CD4-positive, alpha-beta memory T cell (primary cell): ENCODE data around the gene PPP1R1A. TPM values are rescaled to one million over a fixed set of nuclear protein-coding genes. Genes with fewer than 3 reads are reported as not detected.

Experiments used
- CTCF ChIA-PET: fragments of 350-600 bp; sonication (Branson Sonifier 250); formaldehyde crosslinking; loops from one replicate; lab custom pipeline; 2021; ENCODE audit warnings: inconsistent platforms; ENCODE audit not compliant: partially characterized antibody; lab: Charles Lee
- POLR2A ChIA-PET: fragments of 350-600 bp; sonication (Branson Sonifier 250); formaldehyde crosslinking; loops from one replicate; lab custom pipeline; 2021; ENCODE audit not compliant: partially characterized antibody; lab: Charles Lee
- DNase-seq, 5 donors: peaks; one replicate each; pipeline versions ENCODE4 v3.0.0 to v3.0.0-alpha.2; 2020 to 2022; ENCODE audit warnings: mixed read lengths in 1 of 5
- H3K27ac ChIP-seq: one replicate; pipeline ENCODE4 v1.7.0; 2013; ENCODE audit warnings: low read depth, low read length
- H3K27me3 ChIP-seq: 2 replicates; pipeline ENCODE4 v1.7.0; 2013; ENCODE audit warnings: mild to moderate bottlenecking, low read length, moderate library complexity; ENCODE audit not compliant: insufficient read depth
- H3K36me3 ChIP-seq: 2 replicates; pipeline ENCODE4 v1.7.0; 2013; ENCODE audit warnings: mild to moderate bottlenecking, low read length, moderate library complexity; ENCODE audit not compliant: insufficient read depth
- H3K4me1 ChIP-seq: 2 replicates; pipeline ENCODE4 v1.7.0; 2013; ENCODE audit warnings: mild to moderate bottlenecking, low read length, moderate library complexity; ENCODE audit not compliant: insufficient read depth
- H3K4me3 ChIP-seq, 2 donors: one replicate each; pipeline ENCODE4 v1.7.0; 2013; ENCODE audit warnings: low read length in 2 of 2, mild to moderate bottlenecking in 1 of 2
- H3K9me3 ChIP-seq, 2 donors: one replicate each; pipeline ENCODE4 v1.7.0; 2013; ENCODE audit warnings: low read length in 2 of 2, control low read depth in 1 of 2; ENCODE audit not compliant: control insufficient read depth in 1 of 2
- H3K27ac Mint-ChIP-seq, 7 donors: one replicate each; pipeline ENCODE4 v1.8.0; 2020 to 2021; ENCODE audit warnings: mixed read lengths in 7 of 7, mild to moderate bottlenecking in 6 of 7, inconsistent platforms in 3 of 7, moderate library complexity in 3 of 7
- H3K27me3 Mint-ChIP-seq, 2 donors: one replicate each; pipeline ENCODE4 v1.8.0; 2020 to 2021; ENCODE audit warnings: mixed read lengths in 2 of 2
- H3K36me3 Mint-ChIP-seq, 2 donors: one replicate each; pipeline ENCODE4 v1.8.0; 2020 to 2021; ENCODE audit warnings: mixed read lengths in 2 of 2, inconsistent platforms in 1 of 2, mild to moderate bottlenecking in 1 of 2
- H3K4me1 Mint-ChIP-seq, 4 donors: one replicate each; pipeline ENCODE4 v1.8.0; 2020 to 2021; ENCODE audit warnings: mixed read lengths in 4 of 4, mild to moderate bottlenecking in 1 of 4
- H3K4me3 Mint-ChIP-seq, 8 donors: one replicate each; pipeline ENCODE4 v1.8.0; 2020 to 2021; ENCODE audit warnings: mixed read lengths in 8 of 8, mild to moderate bottlenecking in 7 of 8, moderate library complexity in 6 of 8, inconsistent platforms in 3 of 8
- H3K9me3 Mint-ChIP-seq, 8 donors: one replicate each; pipeline ENCODE4 v1.8.0; 2020 to 2021; ENCODE audit warnings: mixed read lengths in 8 of 8, mild to moderate bottlenecking in 5 of 8, inconsistent platforms in 3 of 8, moderate library complexity in 1 of 8
- intact Hi-C: fragments of 100-400 bp; cut with micrococcal nuclease; formaldehyde crosslinking; loops from one replicate; pipeline ENCODE4 v1.15.1; 2023
- polyA plus RNA-seq, 2 donors: library from polyadenylated mRNA; unstranded; fragments of 300-500 nt; fragmentation: Illumina TruSeq; gene quantifications; one replicate each; pipeline ENCODE4 v1.2.3, GENCODE V29; 2021
- total RNA-seq, 2 experiments: library from RNA; stranded (reverse); gene quantifications; one replicate each; pipeline ENCODE4 v1.2.3, GENCODE V29; 2021

The PPP1R1A gene
- total and polyA plus RNA-seq, 4 experiments from 2014 or later = not detected

GRCh38 chr12:54558759-54559158 is 29.7 kb downstream of the PPP1R1A start:
- H3K4me3 Mint-ChIP-seq = no peak overlapping the region
- peaks cover 0 to 2% (median 0%) of the 10 kb centered on the region in 8 donors for H3K9me3 Mint-ChIP-seq
- H3K36me3 Mint-ChIP-seq = no peaks in the 10 kb centered on the region
- Histone ChIP-seq H3K36me3 (no peaks in the 10 kb centered on the region), H3K4me1 (peaks cover 18% of the 10 kb centered on the region), H3K9me3 (no peaks in the 10 kb centered on the region), H3K4me3 (no peak overlapping the region), H3K27me3 (no peaks in the 10 kb centered on the region), H3K27ac (no peak overlapping the region)
- no peak overlapping the region for H3K27ac Mint-ChIP-seq
- intact Hi-C loops = no loop called here
- H3K4me1 Mint-ChIP-seq = peaks cover 10 to 24% (median 16%) of the 10 kb centered on the region in 4 donors
- POLR2A ChIA-PET = interaction anchor here (4.6 kb wide), 1 partner anchor 9 kb away, joined by 40 read pairs; the partner anchor contains the start of gene PDE1B
- H3K27me3 Mint-ChIP-seq = no peaks in the 10 kb centered on the region
- no peak for DNase-seq
- CTCF ChIA-PET = interaction anchor here (2.5 kb wide), 1 partner anchor 21 kb away, joined by 12 read pairs; no protein-coding TSS in a partner anchor

DNA sequence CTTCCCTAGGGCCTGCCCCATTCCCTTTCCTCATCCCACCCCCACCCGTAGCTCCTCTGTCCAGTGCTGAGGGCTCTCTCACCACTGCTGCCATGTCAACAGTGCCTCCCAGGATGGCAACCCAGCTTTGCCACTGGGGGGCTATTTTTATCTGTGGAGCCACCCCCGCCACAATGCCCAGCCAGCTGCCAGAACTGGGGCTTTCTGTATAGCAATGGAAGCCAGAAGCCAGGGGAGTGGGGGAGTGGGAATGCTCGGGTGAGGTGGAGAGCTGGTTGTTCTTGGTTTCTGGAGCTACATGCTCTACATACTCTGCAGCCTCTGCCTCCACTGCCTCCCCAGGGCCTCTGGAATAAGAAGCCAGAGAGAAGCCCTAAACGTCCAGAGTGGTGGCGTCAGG is 30.1 kb downstream of the PPP1R1A start:
- DNase-seq = no peak
- ChIA-PET CTCF (no interaction called here), POLR2A (interaction anchor here (4.6 kb wide), 1 partner anchor 9 kb away, joined by 40 read pairs; the partner anchor contains the start of gene PDE1B)
- intact Hi-C loops = no loop called here
- Histone ChIP-seq H3K4me1 (peaks cover 18% of the 10 kb centered on the region), H3K9me3 (no peaks in the 10 kb centered on the region), H3K36me3 (no peaks in the 10 kb centered on the region), H3K27ac (no peak overlapping the region), H3K27me3 (no peaks in the 10 kb centered on the region), H3K4me3 (no peak overlapping the region)
- no peaks in the 10 kb centered on the region for H3K36me3 Mint-ChIP-seq
- peaks cover 0 to 2% (median 0%) of the 10 kb centered on the region in 8 donors for H3K9me3 Mint-ChIP-seq
- H3K27me3 Mint-ChIP-seq = peaks cover 0 to 2% of the 10 kb centered on the region in 2 donors
- H3K27ac Mint-ChIP-seq = no peak overlapping the region
- no peak overlapping the region for H3K4me3 Mint-ChIP-seq
- peaks cover 10 to 24% (median 16%) of the 10 kb centered on the region in 4 donors for H3K4me1 Mint-ChIP-seq

GRCh38 chr12:54555670-54556257 is 32.7 kb downstream of the PPP1R1A start:
- intact Hi-C loops = no loop called here
- no peak for DNase-seq
- H3K27me3 Mint-ChIP-seq = peaks cover 0 to 2% of the 10 kb centered on the region in 2 donors
- POLR2A ChIA-PET = no interaction called here
- Histone ChIP-seq H3K9me3 (no peaks in the 10 kb centered on the region), H3K4me1 (peaks cover 9% of the 10 kb centered on the region), H3K36me3 (no peaks in the 10 kb centered on the region), H3K4me3 (no peak overlapping the region), H3K27me3 (no peaks in the 10 kb centered on the region), H3K27ac (no peak overlapping the region)
- H3K4me3 Mint-ChIP-seq = no peak overlapping the region
- CTCF ChIA-PET = no interaction called here
- no peaks in the 10 kb centered on the region for H3K9me3 Mint-ChIP-seq
- H3K4me1 Mint-ChIP-seq = peaks cover 3 to 18% (median 7%) of the 10 kb centered on the region in 4 donors
- H3K36me3 Mint-ChIP-seq = no peaks in the 10 kb centered on the region
- no peak overlapping the region for H3K27ac Mint-ChIP-seq

DNA sequence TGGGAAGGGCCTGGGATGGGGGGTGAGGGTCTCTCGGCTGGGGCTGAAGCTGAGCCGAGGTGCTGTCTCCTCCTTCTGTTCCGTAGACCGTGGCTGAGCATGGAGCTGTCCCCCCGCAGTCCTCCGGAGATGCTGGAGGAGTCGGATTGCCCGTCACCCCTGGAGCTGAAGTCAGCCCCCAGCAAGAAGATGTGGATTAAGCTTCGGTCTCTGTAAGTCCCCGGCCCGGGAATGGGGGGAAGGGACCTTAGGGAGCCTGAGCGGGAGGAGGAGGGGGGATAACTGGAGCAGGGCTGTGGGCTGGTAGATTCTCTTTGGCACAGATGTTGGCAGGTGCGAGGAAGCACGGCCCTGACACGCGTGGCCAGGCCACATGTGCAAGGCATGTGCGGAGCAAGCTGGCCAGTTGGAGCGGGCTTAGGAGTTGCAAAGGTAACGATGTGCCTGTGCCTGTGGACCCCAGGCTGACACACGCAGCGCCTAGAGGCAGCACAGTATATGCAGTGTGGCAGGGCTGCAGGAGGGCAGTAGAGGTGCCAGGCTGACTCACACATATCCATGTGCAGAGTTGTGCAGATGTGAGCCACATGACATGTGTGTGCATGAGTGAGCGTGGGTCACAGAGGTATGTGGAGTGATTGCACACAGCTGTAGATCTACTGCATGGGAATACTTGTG is 38.5 kb downstream of the PPP1R1A start:
- peaks cover 0 to 2% of the 10 kb centered on the region in 2 donors for H3K27me3 Mint-ChIP-seq
- H3K27ac ChIP-seq = no peak overlapping the region
- peaks cover 15% of the 10 kb centered on the region for H3K4me1 ChIP-seq
- DNase-seq = no peak
- peaks cover 7 to 35% (median 17%) of the 10 kb centered on the region in 4 donors for H3K4me1 Mint-ChIP-seq
- CTCF ChIA-PET = interaction anchor here (0.9 to 1.2 kb wide), 3 partner anchors 10 to 23 kb away, joined by 3 to 5 read pairs (median 4); no protein-coding TSS in a partner anchor
- H3K4me3 Mint-ChIP-seq = peak overlapping the region; percentile 80 to 95 (median 86)
- H3K36me3 ChIP-seq = no peaks in the 10 kb centered on the region
- H3K9me3 ChIP-seq = no peaks in the 10 kb centered on the region
- no peaks in the 10 kb centered on the region for H3K27me3 ChIP-seq
- no peaks in the 10 kb centered on the region for H3K36me3 Mint-ChIP-seq
- peak overlapping the region in 5 of 7 donors; percentile 40 to 77 (median 49) for H3K27ac Mint-ChIP-seq
- peak overlapping the region in 1 of 2 donors; percentile 30 for H3K4me3 ChIP-seq
- no peaks in the 10 kb centered on the region for H3K9me3 Mint-ChIP-seq
- POLR2A ChIA-PET = interaction anchor here (1.0 to 3.7 kb wide), 4 partner anchors 9 to 136 kb away, joined by 4 to 40 read pairs (median 7); partner anchors contain the start of gene NCKAP1L
- intact Hi-C loops = no loop called here

GRCh38 chr12:54546511-54546910 is 41.9 kb downstream of the PPP1R1A start:
- Mint-ChIP-seq H3K4me3 (peak overlapping the region in 1 of 8 donors; percentile 29), H3K27ac (peak overlapping the region in 4 of 7 donors; percentile 17 to 68 (median 46)), H3K36me3 (peaks cover 17 to 30% of the 10 kb centered on the region in 2 donors), H3K4me1 (peaks cover 7 to 35% (median 17%) of the 10 kb centered on the region in 4 donors), H3K9me3 (no peaks in the 10 kb centered on the region), H3K27me3 (no peaks in the 10 kb centered on the region)
- DNase-seq = no peak
- POLR2A ChIA-PET = interaction anchor here (1.3 kb wide), 1 partner anchor 14 kb away, joined by 3 read pairs; no protein-coding TSS in a partner anchor
- intact Hi-C loops = no loop called here
- H3K9me3 ChIP-seq = no peaks in the 10 kb centered on the region
- H3K27ac ChIP-seq = no peak overlapping the region
- no peak overlapping the region for H3K4me3 ChIP-seq
- H3K36me3 ChIP-seq = peaks cover 17% of the 10 kb centered on the region
- no peaks in the 10 kb centered on the region for H3K27me3 ChIP-seq
- CTCF ChIA-PET = no interaction called here
- peaks cover 15% of the 10 kb centered on the region for H3K4me1 ChIP-seq

DNA sequence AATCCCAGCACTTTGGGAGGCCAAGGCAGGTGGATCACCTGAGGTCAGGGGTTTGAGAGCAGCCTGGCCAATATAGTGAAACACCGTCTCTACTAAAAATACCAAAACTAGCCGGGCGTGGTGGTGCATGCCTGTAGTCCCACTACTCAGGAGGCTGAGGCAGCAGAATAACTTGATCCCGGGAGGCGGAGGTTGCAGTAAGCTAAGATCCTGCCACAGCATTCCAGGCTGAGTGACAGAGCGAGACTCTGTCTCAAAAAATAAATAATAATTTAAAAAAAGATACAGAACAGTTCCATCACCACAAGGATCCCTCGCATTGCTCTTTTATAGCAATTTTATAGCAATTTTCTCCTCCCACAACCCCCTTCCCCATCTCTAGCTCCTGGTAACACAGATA is 43.7 kb downstream of the PPP1R1A start:
- H3K36me3 ChIP-seq = peaks cover 34% of the 10 kb centered on the region
- H3K4me1 ChIP-seq = peaks cover 7% of the 10 kb centered on the region
- no peaks in the 10 kb centered on the region for H3K9me3 Mint-ChIP-seq
- no peak for DNase-seq
- no peaks in the 10 kb centered on the region for H3K9me3 ChIP-seq
- peaks cover 7 to 23% (median 9%) of the 10 kb centered on the region in 4 donors for H3K4me1 Mint-ChIP-seq
- POLR2A ChIA-PET = no interaction called here
- H3K27ac Mint-ChIP-seq = no peak overlapping the region
- no peaks in the 10 kb centered on the region for H3K27me3 ChIP-seq
- no peak overlapping the region for H3K4me3 ChIP-seq
- H3K27me3 Mint-ChIP-seq = no peaks in the 10 kb centered on the region
- peaks cover 30 to 48% of the 10 kb centered on the region in 2 donors for H3K36me3 Mint-ChIP-seq
- H3K27ac ChIP-seq = no peak overlapping the region
- CTCF ChIA-PET = no interaction called here
- no peak overlapping the region for H3K4me3 Mint-ChIP-seq
- intact Hi-C loops = no loop called here

DNA sequence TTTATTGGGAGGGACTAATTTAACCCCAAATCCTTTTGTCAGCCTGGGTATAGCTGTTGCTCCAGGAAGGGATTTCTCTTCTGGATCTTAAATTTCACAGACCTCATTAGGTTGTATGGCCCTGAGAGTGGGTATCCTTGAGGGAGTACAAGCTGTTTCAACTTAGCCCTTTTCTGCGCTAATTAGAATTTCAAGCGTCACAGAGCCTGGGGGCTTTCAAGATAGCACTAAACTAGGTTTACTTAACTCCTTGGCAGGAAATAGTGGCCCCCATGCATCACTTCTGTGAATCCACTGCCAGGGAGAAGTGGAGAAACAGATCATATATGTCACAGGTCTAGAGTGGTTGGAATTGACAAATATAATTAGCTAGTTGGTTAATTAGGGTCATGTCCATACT is 44.9 kb downstream of the PPP1R1A start:
- Mint-ChIP-seq H3K27me3 (no peaks in the 10 kb centered on the region), H3K9me3 (no peaks in the 10 kb centered on the region), H3K4me1 (peaks cover 0 to 15% (median 3%) of the 10 kb centered on the region in 4 donors), H3K4me3 (no peak overlapping the region), H3K36me3 (peaks cover 42 to 60% of the 10 kb centered on the region in 2 donors), H3K27ac (peak overlapping the region in 2 of 7 donors; percentile 66 to 77)
- Histone ChIP-seq H3K27me3 (no peaks in the 10 kb centered on the region), H3K4me3 (no peak overlapping the region), H3K36me3 (peaks cover 47% of the 10 kb centered on the region), H3K27ac (no peak overlapping the region), H3K9me3 (no peaks in the 10 kb centered on the region), H3K4me1 (no peaks in the 10 kb centered on the region)
- ChIA-PET CTCF (interaction anchor here (1.6 kb wide), 1 partner anchor 16 kb away, joined by 5 read pairs; no protein-coding TSS in a partner anchor), POLR2A (interaction anchor here (0.5 kb wide), 1 partner anchor 42 kb away, joined by 3 read pairs; no protein-coding TSS in a partner anchor)
- DNase-seq = no peak
- intact Hi-C loops = no loop called here
